Effector CD4-positive, alpha-beta T cell (primary cell): Measurements from ENCODE around the gene GFOD1.

Experiments
- DNase-seq: peaks from one replicate; pipeline ENCODE4 v3.0.0-alpha.2; 2020
- total RNA-seq: gene quantifications from one replicate; lab custom pipeline; 2026; lab: John Stamatoyannopoulos, UW

GFOD1 gene, protein sequence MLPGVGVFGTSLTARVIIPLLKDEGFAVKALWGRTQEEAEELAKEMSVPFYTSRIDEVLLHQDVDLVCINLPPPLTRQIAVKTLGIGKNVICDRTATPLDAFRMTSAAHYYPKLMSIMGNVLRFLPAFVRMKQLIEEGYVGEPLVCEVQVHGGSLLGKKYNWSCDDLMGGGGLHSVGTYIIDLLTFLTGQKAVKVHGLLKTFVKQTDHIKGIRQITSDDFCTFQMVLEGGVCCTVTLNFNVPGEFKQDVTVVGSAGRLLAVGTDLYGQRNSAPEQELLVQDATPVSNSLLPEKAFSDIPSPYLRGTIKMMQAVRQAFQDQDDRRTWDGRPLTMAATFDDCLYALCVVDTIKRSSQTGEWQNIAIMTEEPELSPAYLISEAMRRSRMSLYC
- total RNA-seq, result 6.6 reads per million, percentile 24 among the genes with 10 or more reads in this experiment

DNA sequence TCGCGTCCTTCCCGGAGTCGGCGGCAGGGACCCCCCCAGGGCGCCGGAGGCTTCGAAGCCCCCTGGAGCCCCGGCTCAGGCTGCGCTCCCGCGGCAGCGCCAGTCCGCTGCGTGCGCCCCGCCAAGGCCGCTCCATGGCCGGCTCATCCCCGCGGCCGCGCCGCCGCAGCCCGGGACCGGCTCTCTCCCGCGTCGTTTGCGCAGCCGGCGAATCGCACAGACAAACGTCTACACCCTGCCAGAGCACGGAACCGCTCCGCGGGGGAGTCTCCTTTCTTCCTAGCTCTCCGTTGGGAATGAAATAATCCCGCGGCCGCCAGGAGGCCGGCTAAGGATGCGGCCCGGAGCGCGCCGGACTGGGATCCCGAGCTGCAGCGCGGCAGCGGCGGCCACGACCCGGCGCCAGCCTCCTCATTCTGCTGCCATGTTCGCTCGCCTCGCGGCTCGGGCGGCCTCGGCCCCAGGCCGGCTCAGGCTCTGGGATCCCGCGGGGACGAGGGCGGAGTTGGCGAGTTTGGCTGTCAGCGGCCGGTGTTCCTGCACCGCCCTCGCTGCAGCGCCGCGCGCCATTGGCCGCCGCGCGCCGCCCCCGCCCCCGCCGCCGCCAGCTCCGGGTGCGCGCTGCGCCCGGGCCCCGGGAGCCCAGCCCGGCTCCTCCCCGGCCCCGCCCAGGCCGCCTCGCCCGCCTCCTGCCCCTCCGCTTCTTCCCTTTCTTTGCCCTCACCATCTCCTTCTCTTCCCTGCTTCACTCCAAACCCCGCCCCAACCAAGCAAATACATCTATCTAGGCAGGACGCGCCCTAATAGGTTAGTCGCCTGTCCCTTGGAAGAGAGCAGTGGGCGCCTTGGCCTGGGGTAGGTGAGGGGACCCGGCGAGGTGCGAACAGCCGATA, at the start of gene GFOD1:
Gene GFOD1 (minus strand): TSS at position 479 of the 893 bp plus-strand sequence. CDS start 710 bp downstream, outside the sequence.
- peak; percentile 58 for DNase-seq

DNA sequence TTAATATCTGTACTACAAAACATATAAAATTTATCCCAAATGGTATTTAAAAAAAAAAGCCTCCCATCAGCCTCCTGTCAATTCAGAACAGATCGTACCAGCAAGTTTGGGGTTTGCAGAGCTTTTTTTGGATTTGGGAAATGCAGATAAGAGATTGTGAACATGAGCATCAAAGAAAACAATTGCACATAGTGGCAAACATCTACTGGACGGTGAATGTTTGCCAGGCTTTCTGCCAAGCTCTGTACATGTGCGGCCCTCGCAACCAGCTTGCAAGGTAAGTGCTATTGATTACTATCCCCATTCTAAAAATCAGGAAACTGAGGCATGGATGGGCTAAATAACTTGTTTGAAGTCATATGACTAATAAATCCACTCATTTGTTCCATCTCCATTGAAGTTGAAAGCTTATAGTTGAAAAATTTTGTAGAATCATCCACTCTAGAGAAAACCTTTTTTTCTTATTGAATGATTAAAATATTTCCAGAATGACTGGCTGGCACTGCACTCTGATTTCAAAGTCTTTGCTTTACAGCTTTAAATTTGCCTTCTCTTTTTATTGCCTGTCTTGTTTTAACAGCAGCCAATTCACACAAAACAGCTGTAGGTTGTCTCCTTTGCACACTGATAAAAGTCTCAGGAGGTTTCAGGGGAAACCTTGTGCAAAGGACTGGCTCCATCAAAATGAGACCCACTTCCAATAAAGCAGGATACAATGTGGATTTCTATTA, 49.6 kb upstream of the GFOD1 start:
- no peak for DNase-seq

DNA sequence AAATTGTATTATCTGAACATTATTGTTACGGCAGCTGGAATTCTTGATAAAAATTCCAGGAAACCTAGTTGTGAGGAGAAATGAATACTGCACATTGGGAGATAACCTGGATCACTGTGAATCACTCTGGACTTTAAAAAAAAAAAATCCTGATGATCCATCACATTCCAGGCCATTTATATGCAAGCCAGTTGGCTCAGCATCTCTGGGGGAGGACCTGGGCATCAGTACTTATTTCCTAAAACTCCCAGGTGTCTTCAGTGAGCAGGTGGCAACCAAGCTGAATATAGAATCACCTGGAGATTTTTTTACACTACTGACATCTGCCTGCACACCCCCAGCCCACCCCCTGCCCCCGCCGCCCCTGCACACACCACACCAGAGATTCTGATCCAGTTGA, 47.9 kb upstream of the GFOD1 start:
- no peak for DNase-seq

DNA sequence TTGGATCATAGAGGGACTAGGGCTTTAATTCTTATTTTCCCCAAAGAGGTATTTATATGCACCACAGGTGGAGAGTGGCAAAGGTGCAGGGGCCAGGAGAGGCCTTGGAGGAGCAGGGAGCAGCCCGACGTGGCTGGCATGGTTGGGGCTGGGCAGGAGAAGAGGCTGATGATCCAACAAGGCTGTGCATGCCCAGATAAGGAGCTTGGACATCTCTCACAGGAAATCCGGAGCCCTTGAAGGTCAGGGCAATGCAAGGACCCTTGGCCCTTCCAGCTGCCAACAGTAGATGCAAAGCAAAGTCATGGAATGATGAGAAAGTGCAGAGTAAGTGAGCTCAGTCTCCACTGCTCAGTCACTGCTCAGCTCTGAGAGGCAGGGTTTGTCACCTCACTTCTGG, 47.1 kb upstream of the GFOD1 start:
- DNase-seq, result no peak

DNA sequence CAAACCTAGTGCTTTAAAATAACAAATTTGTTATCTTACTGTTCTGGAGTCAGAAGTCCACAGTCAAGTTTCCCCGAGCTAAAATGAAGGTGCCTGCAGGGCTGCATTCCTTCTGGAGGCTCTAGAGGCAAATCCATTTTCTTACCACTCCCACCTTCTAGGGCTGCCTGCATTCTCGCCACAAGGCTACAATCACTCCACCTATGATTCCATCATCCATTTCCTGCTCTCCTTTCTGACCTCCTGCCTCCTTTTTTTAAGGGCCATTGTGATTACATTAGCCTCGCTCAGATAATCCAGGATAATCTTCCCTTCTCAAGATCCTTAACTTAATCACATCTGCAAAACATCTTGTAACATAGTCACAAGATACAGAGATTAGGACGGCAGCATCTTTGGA, 44.6 kb upstream of the GFOD1 start:
- no peak for DNase-seq

DNA sequence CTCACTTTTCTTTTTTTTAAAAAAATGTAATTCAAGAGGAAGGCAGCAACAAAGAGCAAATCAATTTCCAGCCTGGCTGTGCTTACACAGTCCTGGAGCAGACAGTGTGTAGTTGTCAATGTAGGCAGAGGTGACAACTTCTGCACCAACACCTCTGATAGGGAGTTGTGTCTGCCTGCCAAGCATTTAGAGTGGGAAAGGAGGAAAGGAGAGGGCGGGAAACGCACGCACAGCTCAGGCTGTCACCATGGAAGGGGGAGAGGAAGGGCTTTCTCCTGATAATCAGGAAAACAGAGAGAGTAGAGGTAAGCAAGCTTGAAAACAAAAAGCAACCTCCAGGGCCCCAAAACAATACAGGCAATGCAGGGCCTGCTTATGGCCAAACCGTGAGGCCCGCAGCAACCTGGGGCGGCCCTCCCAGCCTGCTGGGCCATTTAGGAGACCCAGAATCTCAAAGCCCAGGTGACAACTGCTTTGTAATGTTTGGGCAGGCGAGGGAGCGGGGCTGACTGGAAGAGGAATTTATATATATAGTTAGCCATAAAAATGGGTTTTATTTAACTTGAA, 41.5 kb upstream of the GFOD1 start:
- DNase-seq, result no peak

DNA sequence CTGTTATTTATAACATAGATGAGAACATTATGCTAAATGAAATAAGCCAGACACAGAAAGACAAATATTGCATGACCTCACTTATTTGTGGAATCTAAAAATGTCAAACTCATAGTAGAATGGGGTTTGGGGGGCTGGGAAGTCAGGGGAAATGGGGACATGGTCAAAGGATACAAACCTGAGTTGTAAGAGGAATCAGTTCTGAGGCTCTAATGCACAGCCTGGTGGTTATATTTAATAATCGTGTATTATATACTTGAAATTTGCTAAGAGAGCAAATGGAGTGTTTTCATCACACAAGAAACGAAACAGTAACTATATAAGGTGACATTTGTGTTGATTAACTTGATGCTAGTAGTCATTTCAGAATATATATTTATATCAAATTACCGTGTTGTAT, 40.8 kb upstream of the GFOD1 start:
- no peak for DNase-seq

DNA sequence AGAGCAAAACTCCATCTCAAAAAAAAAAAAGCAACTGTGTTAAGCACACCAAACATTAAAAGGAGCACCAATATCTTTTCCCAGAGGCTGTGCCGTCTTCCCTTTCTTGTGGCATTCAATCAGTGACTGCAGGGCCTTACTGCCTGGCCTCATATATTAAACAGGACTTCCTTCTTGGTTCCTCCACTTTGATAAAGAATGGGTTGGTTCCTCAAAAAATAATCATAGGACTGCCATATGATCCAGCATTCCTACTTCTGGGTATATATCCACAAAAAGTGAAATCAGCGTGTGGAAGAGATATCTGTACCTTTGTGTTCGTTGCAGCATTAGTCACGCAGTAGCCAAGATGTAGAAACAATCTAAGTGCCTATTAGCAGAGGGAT, 40.3 kb upstream of the GFOD1 start:
- DNase-seq, result no peak

DNA sequence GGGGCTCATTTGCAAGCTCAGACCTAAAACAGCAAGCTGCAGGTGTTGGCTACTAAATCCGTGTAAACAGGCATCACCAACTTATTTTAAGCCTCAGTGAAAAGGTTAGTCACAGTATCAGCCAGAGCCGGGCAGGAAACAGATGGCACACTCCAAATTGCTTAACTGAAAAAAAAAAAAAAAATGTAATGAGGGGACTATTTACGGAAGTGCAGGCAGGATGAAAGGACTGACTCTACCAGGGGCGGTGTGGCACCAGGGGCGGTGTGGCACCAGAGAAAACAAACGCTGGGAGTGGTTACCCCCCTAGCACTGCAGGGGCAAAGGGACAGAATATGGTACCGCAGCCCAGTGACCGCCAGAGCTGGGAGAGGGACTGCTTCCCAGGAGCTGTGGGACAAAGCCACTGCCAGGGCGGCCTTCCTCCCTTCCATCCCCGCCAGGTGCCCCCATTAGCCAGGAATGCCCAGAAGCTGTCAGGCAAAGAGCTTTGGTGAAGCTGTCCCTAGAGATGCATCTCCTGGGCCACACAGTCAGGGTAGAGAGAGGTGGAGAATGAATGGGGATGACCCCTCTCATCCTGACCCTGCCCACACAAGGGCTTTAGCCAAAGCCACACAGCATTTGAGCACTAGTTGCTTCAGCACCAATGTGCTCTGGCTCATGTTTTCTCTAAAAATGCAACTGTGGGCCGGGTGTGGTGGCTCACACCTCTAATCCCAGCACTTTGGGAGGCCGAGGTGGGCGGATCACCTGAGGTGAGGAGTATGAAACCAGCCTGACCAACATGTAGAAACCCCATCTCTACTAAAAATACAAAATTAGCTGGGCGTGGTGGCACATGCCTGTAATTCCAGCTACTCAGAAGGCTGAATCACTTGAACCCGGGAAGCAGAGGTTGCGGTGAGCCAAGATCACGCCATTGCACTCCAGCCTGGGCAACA, 39.6 kb upstream of the GFOD1 start:
- no peak for DNase-seq

DNA sequence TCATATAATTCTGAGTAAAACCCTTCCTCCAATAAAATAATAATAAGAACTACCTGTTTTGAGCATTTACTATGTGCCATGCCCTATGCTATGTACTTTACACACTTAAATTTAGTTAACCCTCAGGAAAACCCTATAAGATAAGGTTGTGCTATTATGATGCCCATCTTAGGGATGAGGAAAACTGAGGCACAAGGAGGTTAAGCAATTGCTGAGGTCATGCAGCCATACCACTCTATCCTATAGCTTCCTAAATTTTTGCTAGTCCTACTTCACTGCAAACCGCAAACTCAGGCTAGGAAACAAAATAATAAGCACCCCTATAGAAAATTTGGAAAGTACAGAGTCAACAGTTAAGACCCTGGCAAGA, 38.9 kb upstream of the GFOD1 start:
- no peak for DNase-seq

DNA sequence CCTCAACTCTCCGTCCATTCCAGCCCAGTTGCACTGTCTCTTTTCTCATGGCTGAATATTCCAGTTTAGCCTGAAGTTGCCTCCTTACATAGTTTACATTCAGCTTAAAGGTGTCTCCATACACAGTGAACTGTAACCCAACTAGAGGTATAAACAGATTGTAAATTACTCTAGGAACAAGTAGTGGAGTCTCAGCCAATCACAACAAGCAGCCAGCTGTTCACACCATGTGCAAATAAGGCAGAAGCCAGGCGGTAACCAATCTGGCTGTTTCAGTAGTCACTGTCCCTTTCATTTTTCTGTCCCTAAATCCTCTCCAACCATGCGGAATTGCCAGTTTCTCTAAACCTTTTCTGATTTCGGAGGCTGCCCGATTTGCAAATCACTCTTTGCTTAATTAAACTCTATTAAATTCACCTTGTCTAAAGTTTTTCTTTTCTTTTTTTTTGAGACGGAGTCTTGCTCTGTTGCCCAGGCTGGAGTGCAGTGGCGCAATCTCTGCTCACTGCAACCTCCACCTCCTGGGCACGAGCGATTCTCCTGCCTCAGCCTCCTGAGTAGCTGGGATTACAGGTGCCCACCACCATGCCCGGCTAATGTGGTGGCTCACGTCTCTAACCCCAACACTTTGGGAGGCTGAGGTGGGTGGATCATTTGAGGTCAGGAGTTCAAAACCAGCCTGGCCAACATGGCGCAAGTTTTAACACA, 37.6 kb upstream of the GFOD1 start:
- DNase-seq, result no peak

DNA sequence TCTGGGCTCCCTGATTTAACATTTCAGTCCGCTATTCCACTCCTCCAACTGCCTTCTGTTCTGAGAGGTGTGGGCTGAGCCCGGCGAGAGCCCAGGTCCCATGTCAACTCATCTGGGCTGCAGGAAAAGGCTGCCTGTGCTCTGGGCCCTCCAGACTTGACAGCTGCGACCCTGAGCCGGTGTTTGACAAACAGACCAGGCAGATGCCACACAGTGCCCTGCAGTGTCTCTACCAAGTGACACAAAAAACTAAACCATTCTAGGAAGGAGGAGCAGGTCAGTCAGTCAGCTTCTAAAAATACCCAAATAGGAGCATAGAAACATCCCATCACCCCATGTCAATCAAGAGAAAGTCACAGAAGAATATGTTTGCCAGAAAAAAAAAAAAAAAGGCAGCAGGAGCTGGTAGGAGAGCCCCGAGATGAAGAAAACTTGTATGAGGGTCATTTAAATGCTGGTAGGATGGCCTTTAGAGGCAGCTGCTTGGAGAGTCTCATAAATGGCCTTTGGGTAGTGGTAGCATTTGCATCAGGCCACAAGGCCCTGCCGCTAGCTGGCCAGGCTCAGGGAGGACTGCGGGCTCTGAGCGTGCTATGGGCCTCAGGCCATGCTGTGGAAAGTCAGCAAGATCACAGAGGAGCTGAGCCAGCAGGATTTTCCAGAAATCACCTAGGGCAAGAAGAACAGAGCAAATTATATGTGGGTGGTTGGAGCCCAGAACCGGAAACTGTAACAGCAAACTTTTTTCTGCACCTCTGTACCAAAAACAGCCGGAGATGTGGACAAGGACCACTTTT, 36.6 kb upstream of the GFOD1 start:
- no peak for DNase-seq

DNA sequence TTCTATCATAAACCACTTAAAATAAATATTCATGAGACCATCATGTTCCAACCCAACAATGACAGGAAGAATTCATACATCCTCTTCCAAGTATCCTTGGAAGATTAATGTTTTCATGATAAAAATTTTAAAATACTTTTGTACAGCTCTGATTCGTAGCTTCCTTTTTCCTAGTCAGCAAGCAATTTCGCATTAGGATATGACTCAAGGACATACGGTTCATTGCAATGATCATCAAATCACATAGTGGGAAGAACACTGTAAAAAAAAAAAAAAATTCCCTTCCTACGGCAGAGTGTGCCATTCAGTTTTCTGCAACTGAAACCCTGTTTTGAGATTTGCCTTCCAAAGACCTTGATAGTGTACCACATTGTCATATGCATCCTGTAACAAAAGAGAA, 35.3 kb upstream of the GFOD1 start:
- no peak for DNase-seq

DNA sequence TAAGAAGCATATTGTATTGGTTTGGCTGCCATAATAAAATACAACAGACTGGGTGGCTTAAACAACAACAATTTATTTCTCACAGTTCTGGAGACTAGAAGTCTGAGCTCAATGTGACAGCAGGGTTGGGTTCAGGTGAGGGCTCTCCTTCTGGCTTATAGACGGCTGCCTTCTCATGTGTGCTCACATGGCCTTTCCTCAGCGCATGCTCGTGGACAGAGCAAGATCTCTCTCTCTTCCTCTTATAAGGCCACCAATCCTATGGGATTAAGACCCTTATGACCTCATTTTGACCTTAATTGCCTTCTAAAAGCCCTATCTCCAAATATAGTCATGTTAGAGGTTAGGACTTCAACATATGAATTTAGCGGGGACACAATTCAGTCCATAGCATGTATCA, 32.4 kb upstream of the GFOD1 start:
- DNase-seq, result no peak

DNA sequence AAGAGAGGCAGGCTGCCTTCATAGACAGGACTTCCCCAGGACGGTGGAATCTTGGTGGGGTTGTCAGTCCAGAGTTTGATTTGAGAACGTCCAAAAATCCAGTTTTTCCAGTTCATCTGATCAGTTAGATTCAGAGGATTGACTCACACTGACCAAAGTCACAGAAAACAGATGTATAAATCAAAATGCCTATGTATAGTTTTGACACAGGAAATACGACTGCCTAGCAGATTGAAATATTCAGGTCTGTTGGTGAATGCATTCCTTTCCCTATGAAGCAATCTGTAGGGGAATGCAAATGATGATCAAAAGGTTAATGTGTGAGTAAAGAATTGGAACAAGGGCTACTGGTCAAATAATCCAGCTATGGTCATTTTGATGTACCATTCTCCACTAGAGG, 29.7 kb upstream of the GFOD1 start:
- DNase-seq, result no peak

DNA sequence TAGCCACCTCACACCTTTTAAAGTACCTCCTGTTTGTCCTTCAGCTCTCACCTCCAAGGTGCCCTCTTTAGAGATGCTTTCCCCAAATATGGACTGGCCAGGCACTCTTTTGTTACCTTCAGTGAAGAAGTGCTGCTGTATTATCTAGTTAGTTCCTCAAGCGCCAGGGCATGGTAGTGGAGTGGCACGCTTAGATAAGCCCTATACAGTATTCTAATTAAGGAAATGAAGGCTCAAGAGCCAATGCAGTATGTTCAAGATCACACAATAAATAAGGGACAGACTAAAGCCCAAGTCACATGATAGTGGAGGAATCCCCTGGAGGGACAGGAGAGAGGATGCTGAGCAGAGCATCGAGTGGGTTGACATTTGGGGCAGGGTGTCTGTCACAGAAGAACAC, 28.5 kb upstream of the GFOD1 start:
- DNase-seq, result no peak

DNA sequence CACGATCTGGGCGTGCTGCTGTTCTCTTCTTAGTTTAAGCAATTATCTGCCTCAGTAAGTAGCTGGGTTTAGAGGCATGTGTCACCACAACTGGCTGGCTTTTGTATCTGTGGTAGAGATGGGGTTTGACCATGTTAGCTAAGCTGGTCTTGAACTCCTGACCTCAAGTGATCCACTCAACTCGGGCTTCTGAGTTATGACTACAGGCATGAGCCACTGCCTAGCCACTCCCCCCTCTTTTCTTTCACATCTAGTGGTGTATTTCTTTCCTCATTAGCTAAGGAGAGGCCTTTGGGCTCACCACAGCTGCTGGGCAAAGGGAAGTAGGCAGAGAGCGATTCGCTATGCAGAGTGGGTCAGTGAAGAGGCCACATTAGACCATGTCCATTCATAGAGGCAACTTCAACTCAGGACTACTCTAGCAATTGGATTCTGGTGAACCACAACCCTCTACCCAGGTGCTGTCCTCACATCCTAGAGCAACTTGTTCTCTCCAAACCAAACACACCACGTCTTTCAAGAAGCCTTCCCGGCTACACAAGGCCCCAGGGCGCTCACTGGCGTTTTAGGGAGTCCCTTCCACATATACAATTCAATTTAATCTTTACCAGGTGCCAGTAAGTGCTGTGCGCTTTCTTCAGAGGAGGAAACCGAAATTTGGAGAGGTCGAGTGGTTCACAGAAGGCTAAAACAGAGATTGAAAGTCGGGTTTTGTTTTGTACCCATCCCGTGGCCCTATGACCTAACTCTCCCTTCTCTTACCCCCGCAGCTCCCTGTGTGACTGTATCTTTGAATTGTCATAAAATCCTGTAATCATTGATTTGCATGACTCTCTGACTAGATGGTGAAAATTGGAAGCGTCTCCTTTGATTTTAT, 26.5 kb upstream of the GFOD1 start:
- no peak for DNase-seq

DNA sequence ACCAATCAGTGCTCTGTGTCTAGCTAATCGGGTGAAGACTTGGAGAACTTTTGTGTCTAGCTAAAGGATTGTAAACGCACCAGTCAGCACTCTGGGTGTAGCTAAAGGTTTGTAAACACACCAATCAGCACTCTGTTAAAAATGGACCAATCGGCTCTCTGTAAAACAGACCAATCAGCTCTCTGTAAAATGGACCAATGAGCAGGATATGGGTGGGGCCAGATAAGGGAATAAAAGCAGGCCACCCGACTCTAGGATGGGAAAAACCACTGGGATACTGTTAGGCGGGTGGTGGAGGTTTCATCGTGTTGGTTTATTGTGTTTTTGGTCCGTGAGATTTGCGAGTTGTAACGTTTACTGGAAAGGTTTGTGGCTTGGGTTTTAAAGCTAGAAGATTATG, 25.5 kb upstream of the GFOD1 start:
- DNase-seq, result no peak
